Measurements from ENCODE around the gene PDE1A.

Gene PDE1A

DNA sequence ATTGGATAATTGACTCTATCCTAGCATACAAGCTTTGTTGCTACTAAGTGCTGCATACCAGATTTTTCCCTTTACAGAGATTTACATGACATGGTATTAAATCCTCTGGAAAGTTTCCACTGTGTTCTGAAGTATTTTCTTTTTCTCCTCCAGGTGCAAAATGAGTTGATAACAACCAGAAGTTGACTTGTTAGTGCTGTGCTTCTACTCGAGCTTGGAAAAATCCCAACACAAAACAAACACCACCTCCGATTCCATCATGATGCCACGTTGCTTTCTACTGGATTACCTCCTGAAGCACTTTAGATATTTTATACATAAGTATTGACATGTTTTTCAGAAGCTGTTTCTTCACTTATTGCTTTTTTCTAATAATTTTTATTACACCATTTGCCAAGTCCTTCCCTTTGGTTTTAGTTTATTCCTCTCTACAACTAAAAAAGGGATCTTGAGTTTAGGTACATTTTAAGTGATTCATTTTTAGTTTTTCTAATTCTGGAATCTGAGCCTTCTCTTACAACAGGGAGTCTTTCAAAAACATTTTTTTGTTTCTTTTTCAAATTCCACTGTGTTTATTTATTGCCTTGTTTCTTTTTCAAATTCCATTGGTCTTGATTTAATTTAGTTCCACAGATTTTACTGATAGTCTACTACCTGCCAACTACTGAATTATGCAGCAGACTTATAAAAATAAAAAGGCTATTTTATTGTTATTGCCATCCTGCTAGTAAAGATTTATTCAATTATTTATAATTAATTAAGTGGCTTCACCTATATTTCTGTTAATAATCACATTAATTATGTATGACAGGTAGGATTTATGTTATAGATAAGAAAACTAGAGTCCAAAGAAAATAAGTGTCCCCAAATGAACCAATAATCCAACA, 297.8 kb downstream of the PDE1A start:
- no peak for DNase-seq (ENCODE audit: low spot score)

DNA sequence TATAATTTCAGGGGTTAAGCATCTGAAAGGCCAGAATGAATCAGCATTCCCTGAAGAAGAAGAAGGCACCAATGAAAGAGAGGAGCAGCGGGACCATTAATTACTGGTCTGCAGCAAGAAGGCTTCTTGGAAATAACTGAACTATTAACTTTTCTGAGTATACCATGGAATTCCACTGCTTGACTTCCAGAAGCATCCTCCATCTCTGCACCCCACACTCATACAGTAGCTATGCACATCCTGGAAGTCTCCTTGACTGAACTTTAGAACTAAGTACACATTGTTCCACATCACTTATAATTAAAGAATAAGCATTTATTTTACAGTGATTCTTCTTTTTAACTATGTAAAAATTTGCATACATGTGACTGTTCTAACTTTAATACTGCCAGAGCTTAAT, 309.6 kb downstream of the PDE1A start:
- no peak for DNase-seq (ENCODE audit: low spot score)

DNA sequence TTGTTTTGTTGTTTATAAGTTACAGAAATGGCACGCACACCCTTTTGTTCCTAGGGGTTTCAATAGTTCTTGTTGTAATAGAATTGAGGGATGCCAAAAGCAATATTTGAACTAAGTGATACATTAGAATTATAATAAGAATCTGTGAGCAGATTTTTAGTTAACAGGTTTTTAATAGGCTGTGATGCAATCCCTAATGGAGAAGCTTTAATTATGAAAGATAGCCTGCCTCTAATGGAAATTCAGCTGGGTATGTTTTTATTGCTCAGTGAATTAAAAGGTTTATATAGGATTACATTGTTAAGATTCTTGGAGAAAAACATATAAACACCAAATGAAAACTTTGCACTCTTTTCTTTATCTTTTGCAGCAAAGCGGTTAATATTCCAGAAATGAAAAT, 310.1 kb downstream of the PDE1A start:
- DNase-seq (ENCODE audit: low spot score): no peak

- no peak for DNase-seq (ENCODE audit: low spot score)
Observed at GRCh38 chr2:182115258-182115657, 311.6 kb downstream of the PDE1A start.

DNA sequence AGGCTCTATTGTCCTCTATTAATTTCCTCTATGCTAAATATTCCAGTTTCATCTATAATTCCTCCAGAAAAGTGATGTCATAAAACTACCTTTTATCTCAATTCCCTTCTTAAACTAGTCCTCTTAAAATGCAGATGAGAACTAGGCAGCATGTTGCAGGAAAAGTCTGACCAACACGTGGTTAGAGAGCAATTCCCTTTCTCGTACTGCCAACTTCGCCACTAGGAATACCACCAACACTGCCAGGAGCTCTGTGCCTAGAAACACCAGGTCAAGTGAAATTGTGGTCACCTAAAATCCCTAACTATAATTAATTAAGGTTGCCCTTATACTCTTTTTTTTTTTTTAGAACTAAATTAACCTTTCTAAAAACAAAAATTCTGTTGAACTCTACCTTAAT, 313.5 kb downstream of the PDE1A start:
- no peak for DNase-seq (ENCODE audit: low spot score)

DNA sequence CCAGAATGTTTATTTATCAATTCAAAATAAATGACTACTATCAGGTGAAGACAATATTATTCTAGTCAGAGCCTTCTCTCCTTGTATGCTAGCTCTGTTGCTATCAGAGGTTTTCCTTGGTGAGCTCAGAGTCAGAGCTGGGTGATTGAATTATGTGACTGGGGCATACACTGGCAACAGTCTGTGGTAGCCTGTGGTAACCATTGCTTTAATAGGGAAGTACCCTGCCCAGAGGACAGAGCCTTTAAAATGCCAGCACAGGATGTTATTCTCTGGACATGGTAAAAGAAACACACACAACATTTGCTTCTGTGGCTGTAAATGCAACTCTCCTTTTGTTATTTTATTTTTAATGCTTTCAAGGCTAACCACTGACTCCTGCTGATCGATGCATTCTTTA, 316.5 kb downstream of the PDE1A start:
- no peak for DNase-seq (ENCODE audit: low spot score)

GRCh38 chr2:182103526-182103925, 323.3 kb downstream of the PDE1A start:
- no peak for DNase-seq (ENCODE audit: low spot score)

DNA sequence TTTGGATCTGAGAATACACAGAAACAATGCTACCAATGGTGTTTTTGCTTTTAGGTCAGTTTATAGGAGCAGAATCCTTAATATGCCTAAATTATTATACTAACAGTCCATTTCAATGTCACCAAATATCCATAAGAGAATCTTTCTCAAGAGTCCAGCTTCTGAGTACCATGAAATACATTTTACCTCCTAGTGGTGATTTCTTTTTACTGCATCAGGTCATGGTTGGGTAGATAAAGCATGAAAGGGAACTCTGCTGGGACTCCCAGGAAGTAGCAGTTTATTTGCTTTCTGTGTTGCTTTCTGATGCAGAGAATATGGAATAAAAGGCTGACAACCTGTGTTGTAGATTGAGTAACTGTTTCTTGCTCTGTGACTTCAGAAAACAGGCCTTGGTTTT, 325.6 kb downstream of the PDE1A start:
- DNase-seq (ENCODE audit: low spot score): no peak

DNA sequence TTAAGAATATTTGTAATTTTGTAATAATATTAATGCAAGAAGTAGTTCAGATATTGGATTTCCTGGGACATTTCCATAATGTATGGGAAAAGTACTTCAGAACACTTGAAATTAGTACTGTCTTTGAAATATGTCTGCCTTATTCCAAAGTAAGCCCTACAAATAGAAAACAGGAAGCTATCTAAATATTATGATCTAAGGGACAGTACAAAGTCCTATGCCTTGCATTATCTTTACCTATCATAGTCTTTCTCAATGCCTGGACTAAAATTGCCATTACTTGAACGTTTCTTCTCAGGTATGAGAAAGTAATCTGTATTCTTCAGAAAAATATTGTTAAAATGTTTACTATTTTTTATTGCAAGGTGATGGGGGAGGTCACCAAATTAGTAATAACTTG, 328.2 kb downstream of the PDE1A start:
- no peak for DNase-seq (ENCODE audit: low spot score)

- no peak for DNase-seq (ENCODE audit: low spot score)
Observed at GRCh38 chr2:182097571-182098164, 329.2 kb downstream of the PDE1A start.

GRCh38 chr2:182090486-182090885, 336.4 kb downstream of the PDE1A start:
- no peak for DNase-seq (ENCODE audit: low spot score)
